ENCODE results near the gene VOPP1. TPM values are rescaled to one million over a fixed set of nuclear protein-coding genes. Genes with fewer than 3 reads are reported as not detected.

Gene VOPP1
- polyA plus RNA-seq, 3 donors = 54.7 to 64.0 (median 56.9) TPM

GRCh38 chr7:55539380-55539779, 32.9 kb downstream of the VOPP1 start:
- no peak for DNase-seq (ENCODE audit: extremely low read depth in 1 of 11, low read depth in 9 of 11, low spot score in 4 of 11)

DNA sequence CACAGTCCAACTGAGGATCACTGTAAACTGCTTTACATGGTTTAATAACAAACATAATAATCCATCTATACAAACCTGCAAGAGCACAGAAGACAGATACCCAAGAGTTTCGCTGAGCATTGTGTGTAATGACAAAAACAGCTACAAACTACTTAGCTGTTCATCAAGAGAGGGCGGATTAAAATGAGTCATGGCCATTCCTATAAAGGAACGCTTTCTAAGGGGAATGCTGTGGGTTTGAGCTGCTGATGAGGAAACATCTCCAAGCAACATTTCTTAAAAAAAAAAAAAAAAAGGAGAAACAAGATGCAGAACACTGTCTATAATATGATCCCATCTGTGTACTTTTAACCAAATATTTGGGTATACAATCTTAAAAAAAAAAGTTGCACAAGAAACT, 33.8 kb downstream of the VOPP1 start:
- DNase-seq (ENCODE audit: extremely low read depth in 1 of 11, low read depth in 9 of 11, low spot score in 4 of 11) = no peak

GRCh38 chr7:55537458-55537990, 34.8 kb downstream of the VOPP1 start:
- DNase-seq (ENCODE audit: extremely low read depth in 1 of 11, low read depth in 9 of 11, low spot score in 4 of 11) = no peak

DNA sequence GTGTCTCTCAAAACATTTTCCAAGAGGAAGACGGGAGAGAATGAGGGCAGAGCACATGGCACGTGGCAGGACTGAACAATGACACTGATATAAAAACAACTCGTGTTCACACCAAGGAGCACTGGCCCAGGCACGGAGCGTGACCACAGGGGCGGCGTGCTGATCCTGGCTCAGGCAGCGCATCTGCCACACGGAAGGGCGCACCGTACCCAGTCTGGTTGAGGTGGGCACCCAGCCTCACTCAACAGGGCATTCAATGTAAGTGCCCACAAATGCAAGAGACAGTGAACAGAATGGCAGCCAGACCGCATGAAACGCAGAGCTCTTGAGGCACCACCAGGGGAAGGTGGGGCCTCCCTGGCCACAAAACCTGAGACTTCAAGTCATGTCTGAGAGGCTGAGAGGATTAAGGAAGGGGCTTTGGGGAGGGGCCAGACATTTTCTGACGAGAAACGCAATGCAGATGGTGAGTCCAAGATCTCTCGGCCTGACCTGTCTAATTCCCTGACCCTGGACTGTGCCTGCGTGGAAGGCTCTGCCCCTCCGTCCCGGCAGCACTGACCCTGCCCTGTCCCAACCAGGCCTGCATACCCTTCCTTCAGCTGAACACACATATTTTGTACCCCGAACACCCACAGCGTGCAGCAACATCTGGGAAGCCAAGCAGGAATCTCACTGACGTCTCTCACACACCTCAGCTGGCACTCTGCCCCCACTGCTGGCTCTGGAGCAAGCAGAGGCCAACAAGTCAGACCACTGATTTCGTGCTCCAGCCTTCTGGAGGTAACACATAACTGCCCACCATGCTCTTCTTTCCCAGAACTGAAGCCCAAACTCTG, 35.5 kb downstream of the VOPP1 start:
- no peak for DNase-seq (ENCODE audit: extremely low read depth in 1 of 11, low read depth in 9 of 11, low spot score in 4 of 11)

DNA sequence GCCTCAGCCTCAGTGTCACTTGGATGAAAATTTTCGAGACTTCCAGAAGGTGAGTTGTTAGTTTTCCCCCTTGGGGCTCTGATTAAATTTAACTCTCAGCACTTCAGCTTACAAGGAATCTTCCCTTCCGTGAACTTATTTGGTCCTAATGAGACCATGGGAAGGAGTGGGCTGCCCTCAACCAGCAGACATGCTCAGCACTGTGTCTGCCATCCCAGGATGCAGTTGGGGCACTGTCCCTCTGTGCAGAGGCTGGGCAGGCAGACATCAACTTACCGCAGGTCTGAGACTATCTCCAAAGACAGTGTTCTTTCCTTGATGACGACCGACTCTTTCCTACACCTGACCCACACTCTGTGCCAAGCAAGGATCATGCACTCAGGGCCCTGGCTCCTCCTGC, 36.7 kb downstream of the VOPP1 start:
- no peak for DNase-seq (ENCODE audit: extremely low read depth in 1 of 11, low read depth in 9 of 11, low spot score in 4 of 11)

GRCh38 chr7:55534916-55535590, 37.2 kb downstream of the VOPP1 start:
- no peak for DNase-seq (ENCODE audit: extremely low read depth in 1 of 11, low read depth in 9 of 11, low spot score in 4 of 11)

GRCh38 chr7:55534262-55534915, 37.9 kb downstream of the VOPP1 start:
- DNase-seq (ENCODE audit: extremely low read depth in 1 of 11, low read depth in 9 of 11, low spot score in 4 of 11) = no peak

- DNase-seq (ENCODE audit: extremely low read depth in 1 of 11, low read depth in 9 of 11, low spot score in 4 of 11) = no peak
Measured at GRCh38 chr7:55533729-55534080, 38.6 kb downstream of the VOPP1 start.

GRCh38 chr7:55533050-55533728, 39.1 kb downstream of the VOPP1 start:
- DNase-seq (ENCODE audit: extremely low read depth in 1 of 11, low read depth in 9 of 11, low spot score in 4 of 11) = no peak

- DNase-seq (ENCODE audit: extremely low read depth in 1 of 11, low read depth in 9 of 11, low spot score in 4 of 11) = no peak
Measured at GRCh38 chr7:55532150-55532917, 40.0 kb downstream of the VOPP1 start.

- no peak for DNase-seq (ENCODE audit: extremely low read depth in 1 of 11, low read depth in 9 of 11, low spot score in 4 of 11)
Measured at GRCh38 chr7:55531536-55531935, 40.8 kb downstream of the VOPP1 start.

DNA sequence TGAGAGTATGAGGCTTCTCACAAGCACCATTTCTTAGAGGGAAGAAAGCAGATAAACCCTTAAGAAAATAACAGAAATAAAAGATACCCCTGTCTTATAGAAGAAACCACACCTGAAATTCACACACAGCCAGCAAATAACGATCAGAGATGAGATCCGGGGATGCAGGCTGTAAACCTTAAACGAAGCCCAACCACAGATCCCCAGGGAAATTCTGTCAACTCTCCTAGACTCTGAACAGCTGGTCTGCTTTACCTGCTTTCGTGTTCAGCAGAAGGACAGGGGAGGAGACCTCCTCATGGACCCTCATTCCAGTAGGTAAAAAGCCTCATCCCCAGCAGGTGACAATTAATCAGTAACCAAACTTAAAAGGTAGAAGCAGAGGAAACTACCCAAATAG, 45.0 kb downstream of the VOPP1 start:
- DNase-seq (ENCODE audit: extremely low read depth in 1 of 11, low read depth in 9 of 11, low spot score in 4 of 11) = no peak

GRCh38 chr7:55526770-55527169, 45.5 kb downstream of the VOPP1 start:
- DNase-seq (ENCODE audit: extremely low read depth in 1 of 11, low read depth in 9 of 11, low spot score in 4 of 11) = no peak

DNA sequence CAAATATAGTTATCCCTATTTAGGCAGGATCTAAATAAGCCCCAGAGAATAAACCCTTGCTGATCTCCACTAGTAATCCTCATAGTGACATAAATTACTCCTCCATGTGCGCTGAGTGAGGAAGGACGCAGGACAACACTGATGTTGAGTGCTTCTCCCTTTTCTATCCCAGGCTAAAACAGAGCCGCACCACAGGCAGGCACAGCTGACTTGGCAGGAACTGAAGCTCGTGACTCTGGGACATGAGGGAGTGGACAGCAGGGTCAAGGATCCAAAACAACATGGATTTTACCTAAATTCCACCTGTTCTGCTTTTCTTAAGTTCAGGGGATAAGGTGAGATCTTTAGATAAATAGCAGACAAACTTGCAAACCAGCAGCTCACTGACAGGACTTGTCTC, 46.0 kb downstream of the VOPP1 start:
- DNase-seq (ENCODE audit: extremely low read depth in 1 of 11, low read depth in 9 of 11, low spot score in 4 of 11) = no peak

DNA sequence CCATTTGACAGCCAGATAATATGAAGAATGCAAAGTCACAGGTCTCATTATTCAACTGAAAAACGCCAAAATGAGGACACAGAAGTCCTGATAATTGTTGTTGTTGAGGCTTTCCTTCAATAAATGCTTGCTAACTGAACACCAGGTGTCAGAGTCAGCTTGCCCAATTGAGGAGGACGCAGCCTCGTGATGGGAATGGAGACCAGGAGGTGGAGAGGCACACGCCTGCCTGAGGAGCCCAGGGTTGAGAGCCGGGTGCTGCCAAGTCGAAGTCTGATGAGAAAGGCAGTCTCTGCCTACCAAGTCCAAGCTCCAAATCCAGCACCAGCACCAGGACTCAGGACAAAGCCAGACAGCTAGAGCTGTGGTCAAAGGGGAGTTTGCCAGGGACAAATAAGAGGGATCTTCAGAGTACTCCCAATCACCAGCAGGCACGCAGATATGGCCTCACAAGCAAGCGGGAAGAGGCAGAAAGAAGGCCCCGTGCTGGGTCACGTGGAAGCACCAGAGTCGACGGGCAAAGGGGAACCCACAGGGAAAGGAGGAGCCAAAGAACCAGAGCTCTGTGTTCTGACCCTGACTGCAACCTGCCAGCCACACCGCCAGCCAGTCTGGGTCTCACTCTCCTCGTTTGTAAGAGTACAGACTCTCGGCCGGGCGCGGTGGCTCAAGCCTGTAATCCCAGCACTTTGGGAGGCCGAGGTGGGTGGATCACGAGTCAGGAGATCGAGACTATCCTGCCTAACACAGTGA, 47.6 kb downstream of the VOPP1 start:
- DNase-seq (ENCODE audit: extremely low read depth in 1 of 11, low read depth in 9 of 11, low spot score in 4 of 11) = no peak

- no peak for DNase-seq (ENCODE audit: extremely low read depth in 1 of 11, low read depth in 9 of 11, low spot score in 4 of 11)
Measured at GRCh38 chr7:55523366-55523765, 48.9 kb downstream of the VOPP1 start.

GRCh38 chr7:55521917-55522902, 50.1 kb downstream of the VOPP1 start:
- no peak for DNase-seq (ENCODE audit: extremely low read depth in 1 of 11, low read depth in 9 of 11, low spot score in 4 of 11)
